Inflammatory macrophage treated with lipopolysaccharide for 1 hour (primary cell): ENCODE results near the gene KCNJ4.

Experiments used
- DNase-seq, 2 donors: peaks; one replicate each; pipeline ENCODE4 v3.0.0-alpha.2; 2020 to 2022

Gene KCNJ4

GRCh38 chr22:38429499-38430068 lies 25.4 kb downstream of the KCNJ4 start:
- DNase-seq: no peak

GRCh38 chr22:38428714-38429113 lies 26.3 kb downstream of the KCNJ4 start:
- DNase-seq: no peak

- DNase-seq: no peak
These were observed 27.1 kb downstream of the KCNJ4 start for GRCh38 chr22:38427940-38428339.

- no peak for DNase-seq
These were observed 27.5 kb downstream of the KCNJ4 start for GRCh38 chr22:38427465-38427864.

GRCh38 chr22:38426628-38427027 lies 28.4 kb downstream of the KCNJ4 start:
- no peak for DNase-seq

GRCh38 chr22:38424525-38425080 lies 30.4 kb downstream of the KCNJ4 start:
- no peak for DNase-seq

- no peak for DNase-seq
These were observed 31.2 kb downstream of the KCNJ4 start for GRCh38 chr22:38423512-38424503.

- no peak for DNase-seq
These were observed 32.1 kb downstream of the KCNJ4 start for GRCh38 chr22:38422611-38423511.

- DNase-seq: no peak
These were observed 34.3 kb downstream of the KCNJ4 start for GRCh38 chr22:38420734-38421133.

- DNase-seq: no peak
These were observed 35.2 kb downstream of the KCNJ4 start for GRCh38 chr22:38419858-38420160.

GRCh38 chr22:38419121-38419857 lies 35.7 kb downstream of the KCNJ4 start:
- DNase-seq: no peak

GRCh38 chr22:38418589-38418988 lies 36.4 kb downstream of the KCNJ4 start:
- DNase-seq: no peak

GRCh38 chr22:38417252-38418060 lies 37.5 kb downstream of the KCNJ4 start:
- no peak for DNase-seq

- DNase-seq: no peak
These were observed 38.3 kb downstream of the KCNJ4 start for GRCh38 chr22:38416621-38417251.

GRCh38 chr22:38415561-38416321 lies 39.3 kb downstream of the KCNJ4 start:
- DNase-seq: peak in 1 of 2 donors; percentile 35

- DNase-seq: no peak
These were observed 40.0 kb downstream of the KCNJ4 start for GRCh38 chr22:38415046-38415445.

- DNase-seq: no peak
These were observed 41.0 kb downstream of the KCNJ4 start for GRCh38 chr22:38414009-38414395.

- no peak for DNase-seq
These were observed 41.7 kb downstream of the KCNJ4 start for GRCh38 chr22:38413085-38414008.
